GM06990 (cell line): ENCODE data around the gene ARMC12.
"Not testable (repeated sequence)": the region's sequence is repeated elsewhere in the genome, so short reads cannot be mapped to it uniquely, and the experiment has no call there.

Experiments used
- DNase-seq: peaks from one replicate; pipeline ENCODE4 v3.0.0-alpha.2; 2011; ENCODE audit not compliant: insufficient read length; ENCODE audit errors: extremely low read depth
- H3K27me3 ChIP-seq: replicated peaks from 2 replicates; pipeline ENCODE4 v1.6.0; 2011; ENCODE audit warnings: low read length; ENCODE audit not compliant: control insufficient read depth, insufficient read depth
- H3K36me3 ChIP-seq: 2 replicates; pipeline ENCODE4 v1.5.1; 2011; ENCODE audit warnings: low read length; ENCODE audit not compliant: control insufficient read depth, insufficient read depth
- H3K4me3 ChIP-seq: replicated peaks from 2 replicates; pipeline ENCODE4 v1.5.1; 2011; ENCODE audit warnings: low read depth, mild to moderate bottlenecking, control low read depth, low read length
- CTCF ChIP-seq: IDR thresholded peaks from 2 replicates; pipeline ENCODE4 v1.5.1; 2011; ENCODE audit warnings: low read length, control low read depth, mild to moderate bottlenecking, inconsistent platforms; ENCODE audit not compliant: insufficient read depth, poor library complexity, severe bottlenecking

The ARMC12 gene

GRCh38 chr6:35736982-35737412, at the start of gene ARMC12:
TSS of gene ARMC12 (plus strand) at chr6:35737032. CDS start at chr6:35737109, 77 bp downstream.
- H3K36me3 ChIP-seq = no peaks in the 10 kb centered on the region
- DNase-seq = no peak
- H3K4me3 ChIP-seq = no peak within 1 kb of the TSS
- no peak for TF ChIP-seq CTCF
- H3K27me3 ChIP-seq = no peaks in the 10 kb centered on the region

GRCh38 chr6:35687658-35688604, 48.9 kb upstream of the ARMC12 start:
- Histone ChIP-seq H3K27me3 (no peaks in the 10 kb centered on the region), H3K4me3 (peak overlapping the region; percentile 77), H3K36me3 (no peaks in the 10 kb centered on the region; the same call in none of the 2 replicates)
- TF ChIP-seq CTCF = no peak
- DNase-seq = peak; percentile 72

GRCh38 chr6:35688605-35689322, 48.1 kb upstream of the ARMC12 start, which contains the start of gene FKBP5:
TSS of gene FKBP5 (minus strand) at chr6:35688915. CDS start at chr6:35642824, 46,091 bp downstream.
- H3K27me3 ChIP-seq = no peaks in the 10 kb centered on the region
- H3K4me3 ChIP-seq = peak within 1 kb of the TSS; percentile 77
- H3K36me3 ChIP-seq = no peaks in the 10 kb centered on the region; the same call in 1 of the 2 replicates
- DNase-seq = peak; percentile 92
- TF ChIP-seq CTCF = no peak

- not testable (repeated sequence) for H3K27me3 ChIP-seq, H3K36me3 ChIP-seq, DNase-seq, H3K4me3 ChIP-seq
Measured at GRCh38 chr6:35690006-35690405, 46.8 kb upstream of the ARMC12 start.

GRCh38 chr6:35690484-35690883, 46.3 kb upstream of the ARMC12 start:
- no peaks in the 10 kb centered on the region for H3K27me3 ChIP-seq
- no peak for DNase-seq
- TF ChIP-seq CTCF = no peak
- H3K36me3 ChIP-seq = no peaks in the 10 kb centered on the region
- no peak overlapping the region for H3K4me3 ChIP-seq
